Measurements from ENCODE around the gene PDE4C. TPM values are rescaled to one million over a fixed set of nuclear protein-coding genes. Genes with fewer than 3 reads are reported as not detected.
A peak's percentile ranks its signal among the peaks of the same experiment; 100 is the strongest.

Gene PDE4C
- total RNA-seq, 1 donor from 2014 or later = 7.6 TPM

DNA sequence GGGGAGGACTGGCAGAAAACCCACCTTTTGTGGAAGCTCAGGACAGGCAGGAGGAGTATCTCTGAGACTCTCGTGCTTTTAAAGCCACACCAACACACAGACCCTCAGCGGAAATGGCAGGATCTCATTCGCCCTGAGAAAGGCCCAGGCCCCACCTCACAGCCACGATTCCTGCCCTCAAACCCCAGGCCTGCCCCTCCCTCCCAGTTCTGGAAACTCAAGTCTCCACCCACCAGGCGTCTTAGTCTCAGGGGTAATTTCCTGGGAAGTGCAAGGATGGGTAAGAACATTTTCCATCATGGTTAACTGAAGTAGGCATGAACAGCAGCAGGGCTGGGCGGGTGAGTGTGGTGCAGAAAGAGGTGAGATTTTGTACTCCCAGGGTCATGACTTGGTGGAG lies 8.0 kb upstream of the PDE4C start:
- TF ChIP-seq, protein P1, sequence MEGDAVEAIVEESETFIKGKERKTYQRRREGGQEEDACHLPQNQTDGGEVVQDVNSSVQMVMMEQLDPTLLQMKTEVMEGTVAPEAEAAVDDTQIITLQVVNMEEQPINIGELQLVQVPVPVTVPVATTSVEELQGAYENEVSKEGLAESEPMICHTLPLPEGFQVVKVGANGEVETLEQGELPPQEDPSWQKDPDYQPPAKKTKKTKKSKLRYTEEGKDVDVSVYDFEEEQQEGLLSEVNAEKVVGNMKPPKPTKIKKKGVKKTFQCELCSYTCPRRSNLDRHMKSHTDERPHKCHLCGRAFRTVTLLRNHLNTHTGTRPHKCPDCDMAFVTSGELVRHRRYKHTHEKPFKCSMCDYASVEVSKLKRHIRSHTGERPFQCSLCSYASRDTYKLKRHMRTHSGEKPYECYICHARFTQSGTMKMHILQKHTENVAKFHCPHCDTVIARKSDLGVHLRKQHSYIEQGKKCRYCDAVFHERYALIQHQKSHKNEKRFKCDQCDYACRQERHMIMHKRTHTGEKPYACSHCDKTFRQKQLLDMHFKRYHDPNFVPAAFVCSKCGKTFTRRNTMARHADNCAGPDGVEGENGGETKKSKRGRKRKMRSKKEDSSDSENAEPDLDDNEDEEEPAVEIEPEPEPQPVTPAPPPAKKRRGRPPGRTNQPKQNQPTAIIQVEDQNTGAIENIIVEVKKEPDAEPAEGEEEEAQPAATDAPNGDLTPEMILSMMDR (IDR thresholded peaks at IDR 0.05) = no peak
- Histone ChIP-seq H3K4me1 (peaks cover 5% of the 10 kb centered on the region), H3K27ac (no peak overlapping the region), H3K36me3 (no peaks in the 10 kb centered on the region), H3K9me3 (no peaks in the 10 kb centered on the region), H3K4me3 (no peak overlapping the region), H3K27me3 (peaks cover 28% of the 10 kb centered on the region)
- DNase-seq (no peak), ATAC-seq (no peak)
- intact Hi-C loops (cut with DNase I) = no loop called here

DNA sequence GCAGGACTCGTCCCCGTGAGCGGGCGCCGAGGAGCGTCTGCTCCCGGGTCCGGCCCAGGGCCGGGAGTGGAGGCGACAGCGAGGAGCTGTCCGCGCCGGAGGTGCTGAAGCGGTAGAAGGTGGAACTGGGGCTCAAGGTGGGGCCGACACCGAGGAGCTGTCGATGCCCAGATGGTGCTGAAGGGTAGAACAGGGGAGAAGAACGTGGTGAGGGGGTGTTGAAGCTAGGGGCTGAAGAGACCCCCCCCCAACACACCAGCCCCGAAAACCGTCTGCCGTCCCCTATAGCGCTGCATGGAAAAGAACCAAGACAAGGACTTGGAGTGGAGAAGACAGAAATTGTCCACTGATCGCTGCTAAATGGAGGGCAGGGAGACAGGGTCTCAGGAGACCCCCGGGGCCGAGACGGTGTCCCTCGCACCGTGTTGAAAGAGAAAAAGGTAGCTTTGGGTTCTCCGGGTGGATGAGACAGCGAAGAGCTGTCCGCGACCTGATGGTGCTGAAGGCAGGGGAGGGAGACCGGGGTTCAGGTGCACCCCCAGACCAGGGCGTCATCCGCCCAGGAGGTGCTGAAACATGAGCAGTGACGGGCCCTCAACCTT lies 7.1 kb upstream of the PDE4C start:
- H3K36me3 ChIP-seq = no peaks in the 10 kb centered on the region
- H3K27ac ChIP-seq = no peak overlapping the region
- H3K4me3 ChIP-seq = no peak overlapping the region
- H3K27me3 ChIP-seq = peaks cover 28% of the 10 kb centered on the region
- intact Hi-C loops (cut with DNase I) = no loop called here
- peaks cover 5% of the 10 kb centered on the region for H3K4me1 ChIP-seq
- DNase-seq = peak; percentile 82
- peak; percentile 82 for ATAC-seq
- TF ChIP-seq, protein P1 (IDR thresholded peaks at IDR 0.05) = no peak
- no peaks in the 10 kb centered on the region for H3K9me3 ChIP-seq

DNA sequence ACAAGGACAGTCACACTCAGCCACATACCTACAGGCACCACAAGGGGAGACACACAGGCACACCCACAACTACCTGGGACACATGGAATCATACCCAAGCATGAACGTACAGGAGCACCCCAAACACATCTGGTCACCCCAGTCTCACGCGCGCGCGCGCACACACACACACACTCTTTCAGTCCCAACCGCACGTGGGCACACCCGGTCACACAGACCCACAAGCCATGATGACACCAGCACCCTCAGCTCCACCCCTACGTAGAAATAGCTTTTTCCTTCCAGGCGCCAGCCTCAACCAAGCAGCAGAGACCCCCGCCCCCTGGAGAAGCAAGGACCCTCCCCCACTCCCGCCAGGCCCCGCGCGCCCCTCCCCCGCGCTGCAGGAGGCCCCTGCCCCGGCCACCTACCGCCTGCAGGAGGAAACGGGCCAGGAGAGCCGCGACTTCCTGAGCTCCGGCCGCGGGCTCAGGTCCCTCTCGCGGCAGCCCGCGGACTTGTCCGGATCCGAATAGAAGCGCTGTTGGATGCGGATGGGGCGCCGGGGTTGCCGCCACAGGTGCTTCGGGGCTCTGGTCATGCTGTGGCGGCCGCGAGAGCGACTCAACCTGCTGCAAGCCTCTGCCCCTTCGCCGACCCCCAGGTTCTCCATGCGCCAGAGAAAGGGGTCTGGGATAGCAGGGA lies 6.4 kb upstream of the PDE4C start:
- TF ChIP-seq, protein P1 (IDR thresholded peaks at IDR 0.05) = no peak
- ATAC-seq (no peak), DNase-seq (no peak)
- Histone ChIP-seq H3K27ac (no peak overlapping the region), H3K36me3 (no peaks in the 10 kb centered on the region), H3K4me1 (peaks cover 5% of the 10 kb centered on the region), H3K27me3 (peaks cover 34% of the 10 kb centered on the region), H3K4me3 (no peak overlapping the region), H3K9me3 (no peaks in the 10 kb centered on the region)
- intact Hi-C loops (cut with DNase I) = no loop called here

DNA sequence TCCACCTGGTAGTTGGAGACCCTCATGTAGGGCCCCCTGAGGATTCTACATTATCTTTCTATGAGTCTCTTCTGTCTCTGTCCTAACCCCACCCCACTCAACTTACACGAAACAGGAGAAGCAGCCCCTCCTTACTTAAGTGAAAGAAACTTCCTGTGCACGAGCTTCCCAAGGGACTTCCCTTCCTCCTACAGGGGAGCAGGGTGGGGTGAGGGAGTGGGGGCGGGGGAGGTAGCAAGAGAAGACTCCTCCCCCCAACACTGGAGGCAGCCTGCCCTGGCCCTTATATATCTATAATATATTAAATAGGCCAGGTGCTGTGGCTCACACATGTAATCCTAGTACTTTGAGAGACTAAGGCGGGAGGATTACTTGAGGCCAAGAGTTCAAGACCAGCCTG lies 5.5 kb upstream of the PDE4C start:
- H3K4me1 ChIP-seq = peaks cover 5% of the 10 kb centered on the region
- H3K27me3 ChIP-seq = peaks cover 43% of the 10 kb centered on the region
- no peak for DNase-seq
- no peak overlapping the region for H3K4me3 ChIP-seq
- intact Hi-C loops (cut with DNase I) = no loop called here
- H3K9me3 ChIP-seq = no peaks in the 10 kb centered on the region
- TF ChIP-seq, protein P1 (IDR thresholded peaks at IDR 0.05) = no peak
- no peaks in the 10 kb centered on the region for H3K36me3 ChIP-seq
- ATAC-seq = no peak
- H3K27ac ChIP-seq = no peak overlapping the region

DNA sequence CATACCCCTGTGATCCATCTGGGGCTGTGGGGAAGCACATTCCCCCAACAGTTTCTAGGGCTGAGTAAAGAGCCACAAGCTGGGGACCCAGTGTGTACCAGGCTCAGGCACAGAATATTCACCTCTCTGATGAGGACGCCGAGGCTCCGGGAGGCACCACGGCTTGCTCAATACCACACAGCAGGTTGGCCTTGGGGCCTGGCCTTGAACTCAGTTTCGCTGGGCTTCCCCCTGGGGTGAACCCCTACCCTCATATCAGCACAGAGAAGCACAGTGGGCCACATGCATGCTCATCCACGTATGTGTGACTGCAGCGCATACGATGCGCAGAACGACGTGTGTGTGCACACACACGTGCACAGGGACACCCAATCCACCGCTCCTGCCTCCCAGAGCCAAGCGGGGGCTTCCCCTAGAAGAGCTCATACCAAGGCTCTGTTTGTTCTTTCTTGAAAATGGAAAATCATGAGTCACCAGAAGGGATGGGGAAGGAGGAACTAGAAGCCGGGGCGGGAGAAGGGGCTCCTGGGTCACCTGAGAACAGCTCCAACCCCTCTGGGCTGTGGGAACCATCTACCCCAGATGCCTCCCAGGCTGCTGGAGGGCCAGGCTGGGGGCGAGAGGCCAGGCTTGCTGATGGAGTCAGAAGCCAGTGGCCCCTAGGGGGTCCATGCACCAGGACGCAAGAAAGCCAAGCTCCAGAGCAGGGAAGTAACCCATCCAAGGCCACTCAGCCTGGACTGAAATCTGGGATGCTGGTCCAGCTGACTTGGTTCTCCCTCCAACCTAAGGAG lies 4.9 kb upstream of the PDE4C start:
- Histone ChIP-seq H3K9me3 (no peaks in the 10 kb centered on the region), H3K4me3 (no peak overlapping the region), H3K27ac (no peak overlapping the region), H3K27me3 (peaks cover 47% of the 10 kb centered on the region), H3K4me1 (peaks cover 5% of the 10 kb centered on the region), H3K36me3 (no peaks in the 10 kb centered on the region)
- TF ChIP-seq, protein P1 (IDR thresholded peaks at IDR 0.05) = no peak
- no peak for DNase-seq
- ATAC-seq = no peak
- intact Hi-C loops (cut with DNase I) = no loop called here

Data from upper lobe of right lung (tissue), 1 donor.